C4-2B (cell line): Measurements from ENCODE around the gene MX2.
"Not testable (repeated sequence)": the region's sequence is repeated elsewhere in the genome, so short reads cannot be mapped to it uniquely, and the experiment has no call there.

Source experiments
- H3K27ac ChIP-seq: fragments of 450-650 bp; 2 replicates; pipeline ENCODE4 v1.5.1; 2017
- ZFX ChIP-seq: fragments of 450-650 bp; IDR thresholded peaks from 2 replicates; pipeline ENCODE4 v1.6.1; 2017
- TF ChIP-seq, protein P1 (sequence below): fragments of 450-650 bp; conservative IDR thresholded peaks from 2 replicates; pipeline ENCODE4 v1.5.1; 2017; ENCODE audit warnings: mild to moderate bottlenecking

Gene MX2

DNA sequence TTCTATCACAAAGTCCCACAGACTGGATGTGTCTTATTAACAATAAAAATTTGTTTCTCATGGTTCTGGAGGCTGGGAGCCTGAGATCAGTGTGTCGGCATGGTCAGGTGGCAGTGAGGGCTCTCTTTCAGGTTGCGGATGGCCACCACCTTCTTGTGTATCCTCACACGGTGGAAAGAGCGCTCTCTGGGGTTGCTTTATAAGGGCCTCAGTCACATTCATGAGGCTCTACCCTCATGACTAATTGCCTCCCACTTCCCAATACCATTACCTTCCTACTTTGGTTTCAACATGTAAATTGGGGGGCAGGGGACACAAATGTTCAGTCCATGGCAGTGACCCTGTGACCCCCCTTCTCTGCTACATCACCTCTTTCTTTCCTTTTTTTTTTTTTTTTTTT is 43.5 kb downstream of the MX2 start:
- H3K27ac ChIP-seq: no peak overlapping the region
- TF ChIP-seq, protein P1, sequence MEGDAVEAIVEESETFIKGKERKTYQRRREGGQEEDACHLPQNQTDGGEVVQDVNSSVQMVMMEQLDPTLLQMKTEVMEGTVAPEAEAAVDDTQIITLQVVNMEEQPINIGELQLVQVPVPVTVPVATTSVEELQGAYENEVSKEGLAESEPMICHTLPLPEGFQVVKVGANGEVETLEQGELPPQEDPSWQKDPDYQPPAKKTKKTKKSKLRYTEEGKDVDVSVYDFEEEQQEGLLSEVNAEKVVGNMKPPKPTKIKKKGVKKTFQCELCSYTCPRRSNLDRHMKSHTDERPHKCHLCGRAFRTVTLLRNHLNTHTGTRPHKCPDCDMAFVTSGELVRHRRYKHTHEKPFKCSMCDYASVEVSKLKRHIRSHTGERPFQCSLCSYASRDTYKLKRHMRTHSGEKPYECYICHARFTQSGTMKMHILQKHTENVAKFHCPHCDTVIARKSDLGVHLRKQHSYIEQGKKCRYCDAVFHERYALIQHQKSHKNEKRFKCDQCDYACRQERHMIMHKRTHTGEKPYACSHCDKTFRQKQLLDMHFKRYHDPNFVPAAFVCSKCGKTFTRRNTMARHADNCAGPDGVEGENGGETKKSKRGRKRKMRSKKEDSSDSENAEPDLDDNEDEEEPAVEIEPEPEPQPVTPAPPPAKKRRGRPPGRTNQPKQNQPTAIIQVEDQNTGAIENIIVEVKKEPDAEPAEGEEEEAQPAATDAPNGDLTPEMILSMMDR: no peak
- no peak for TF ChIP-seq ZFX

DNA sequence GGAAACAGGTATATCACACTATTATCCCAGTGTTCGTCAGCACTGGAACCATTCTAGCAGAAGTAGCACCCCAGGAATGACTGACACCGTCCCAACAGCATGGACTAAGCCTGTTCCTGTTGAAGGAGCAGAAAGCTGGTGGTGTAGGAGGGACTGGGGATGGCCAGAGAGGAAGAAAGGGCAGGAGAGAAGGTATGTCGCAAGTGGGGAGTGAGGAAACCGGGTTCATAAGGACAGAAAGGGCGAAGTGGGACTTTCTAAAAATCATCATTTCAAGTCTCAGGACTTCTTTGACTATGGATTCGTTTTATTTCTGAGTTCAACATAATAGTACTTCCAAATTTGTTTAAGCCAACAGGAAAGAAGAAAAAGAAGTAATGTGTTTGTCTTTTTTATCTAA is 44.5 kb downstream of the MX2 start:
- TF ChIP-seq, protein P1: no peak
- no peak for TF ChIP-seq ZFX
- no peak overlapping the region for H3K27ac ChIP-seq

DNA sequence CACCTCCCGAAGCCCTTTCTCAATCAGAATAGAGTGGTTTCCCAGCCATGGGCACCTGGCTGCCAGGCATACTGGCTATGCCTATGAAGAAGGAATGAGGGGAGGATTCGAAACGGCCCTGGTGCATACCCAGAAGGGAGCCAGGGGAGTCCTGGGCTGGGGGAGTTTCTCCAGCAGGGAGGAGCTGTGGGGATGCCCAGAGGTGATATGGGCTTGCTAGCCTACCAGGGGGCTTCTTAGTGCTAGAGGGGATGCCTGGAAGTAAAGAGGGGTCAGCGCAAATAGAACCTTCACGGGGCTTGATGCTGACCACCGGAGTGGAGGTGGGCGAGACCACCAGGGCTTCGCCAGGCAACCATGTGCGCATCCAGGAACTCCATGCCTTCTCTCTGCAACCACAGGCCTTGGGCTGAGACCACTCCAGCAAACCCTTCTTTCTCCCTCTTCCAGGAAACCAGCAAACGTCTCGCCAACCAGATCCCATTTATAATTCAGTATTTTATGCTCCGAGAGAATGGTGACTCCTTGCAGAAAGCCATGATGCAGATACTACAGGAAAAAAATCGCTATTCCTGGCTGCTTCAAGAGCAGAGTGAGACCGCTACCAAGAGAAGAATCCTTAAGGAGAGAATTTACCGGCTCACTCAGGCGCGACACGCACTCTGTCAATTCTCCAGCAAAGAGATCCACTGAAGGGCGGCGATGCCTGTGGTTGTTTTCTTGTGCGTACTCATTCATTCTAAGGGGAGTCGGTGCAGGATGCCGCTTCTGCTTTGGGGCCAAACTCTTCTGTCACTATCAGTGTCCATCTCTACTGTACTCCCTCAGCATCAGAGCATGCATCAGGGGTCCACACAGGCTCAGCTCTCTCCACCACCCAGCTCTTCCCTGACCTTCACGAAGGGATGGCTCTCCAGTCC is 46.0 kb downstream of the MX2 start:
- TF ChIP-seq, protein P1: no peak
- TF ChIP-seq ZFX: no peak
- no peak overlapping the region for H3K27ac ChIP-seq

DNA sequence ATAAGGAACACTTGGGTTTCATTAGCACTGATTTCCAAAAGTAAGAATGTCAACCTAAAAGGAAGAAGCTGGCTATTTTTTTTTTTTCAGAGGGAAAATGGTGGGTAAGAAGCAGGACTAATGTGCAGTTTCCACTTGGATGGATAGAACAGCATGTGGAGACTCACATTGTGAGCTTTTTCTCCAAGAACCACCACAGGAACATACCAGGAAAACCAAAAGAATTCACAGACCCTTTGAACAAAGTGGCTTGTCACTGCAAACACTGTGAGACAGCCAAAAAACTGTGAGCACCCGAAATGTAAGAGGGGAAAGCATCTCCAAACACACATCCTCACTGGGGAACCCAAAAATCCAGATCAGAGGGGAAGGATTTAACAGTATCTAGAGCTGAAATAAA is 48.5 kb downstream of the MX2 start:
- no peak overlapping the region for H3K27ac ChIP-seq
- TF ChIP-seq, protein P1: no peak
- TF ChIP-seq ZFX: no peak

DNA sequence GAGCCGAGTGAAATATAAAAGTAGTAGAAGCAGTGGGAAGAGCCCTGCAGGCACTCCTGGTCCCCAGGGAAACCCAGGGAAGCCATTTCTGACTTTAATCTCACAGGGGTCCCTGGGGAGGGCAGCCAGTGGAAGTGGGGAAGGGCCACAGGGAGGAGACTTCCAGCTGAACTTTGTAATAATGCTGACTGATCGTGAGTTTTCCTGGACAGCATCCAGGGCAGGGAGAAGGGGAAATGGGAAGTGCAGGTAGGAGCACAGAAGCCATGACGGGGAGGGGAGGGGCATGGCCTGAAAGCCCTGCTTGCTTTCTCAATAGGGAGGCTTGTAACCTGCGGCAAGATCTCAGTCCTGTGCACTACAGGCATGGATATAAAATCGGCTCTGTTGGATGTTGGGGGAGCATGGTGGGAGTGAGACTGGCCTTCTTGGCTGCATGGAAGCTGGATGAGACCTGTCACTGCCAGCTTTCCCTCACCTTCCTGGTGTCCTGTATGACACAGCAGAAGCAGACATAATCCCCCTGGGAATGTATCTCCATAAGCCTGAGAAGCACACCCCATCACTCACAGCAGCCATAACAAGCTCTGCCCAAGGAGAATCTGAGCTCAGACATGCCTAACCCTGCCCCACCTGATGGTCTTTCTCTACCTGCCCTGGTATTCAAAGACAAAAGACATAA is 49.1 kb downstream of the MX2 start:
- TF ChIP-seq ZFX: no peak
- TF ChIP-seq, protein P1: no peak
- no peak overlapping the region for H3K27ac ChIP-seq

DNA sequence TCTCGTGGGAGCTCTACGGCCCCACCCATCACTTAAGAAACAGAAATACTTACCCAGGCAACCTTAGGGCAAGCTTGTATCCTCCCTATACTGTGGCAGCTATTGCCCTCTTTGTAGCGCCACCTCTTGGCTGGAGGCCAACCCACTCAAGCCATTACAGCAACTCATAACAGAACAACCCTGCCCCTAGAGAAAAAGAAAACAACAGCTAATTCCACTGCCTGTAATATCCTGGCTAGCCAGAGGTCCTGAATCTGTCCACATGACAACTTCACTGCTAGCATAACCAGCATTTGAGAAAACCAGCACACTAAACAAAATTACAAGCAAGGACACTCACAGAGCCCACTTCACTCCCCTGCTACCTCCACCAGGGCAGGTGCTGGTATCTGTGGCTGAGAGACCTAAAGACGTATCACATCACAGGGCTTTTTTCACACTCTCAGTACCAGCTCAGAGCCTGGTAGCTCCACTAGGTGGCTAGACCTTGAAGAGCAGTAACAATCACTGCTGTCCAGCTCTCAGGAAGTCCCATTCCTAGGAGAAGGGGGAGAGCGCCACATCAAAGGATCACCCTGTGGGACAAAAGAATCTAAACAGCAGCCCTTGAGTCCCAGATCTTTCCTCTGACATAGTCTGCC is 49.7 kb downstream of the MX2 start:
- H3K27ac ChIP-seq: no peak overlapping the region
- TF ChIP-seq, protein P1: no peak; the same call in 1 of the 2 replicates
- no peak for TF ChIP-seq ZFX

DNA sequence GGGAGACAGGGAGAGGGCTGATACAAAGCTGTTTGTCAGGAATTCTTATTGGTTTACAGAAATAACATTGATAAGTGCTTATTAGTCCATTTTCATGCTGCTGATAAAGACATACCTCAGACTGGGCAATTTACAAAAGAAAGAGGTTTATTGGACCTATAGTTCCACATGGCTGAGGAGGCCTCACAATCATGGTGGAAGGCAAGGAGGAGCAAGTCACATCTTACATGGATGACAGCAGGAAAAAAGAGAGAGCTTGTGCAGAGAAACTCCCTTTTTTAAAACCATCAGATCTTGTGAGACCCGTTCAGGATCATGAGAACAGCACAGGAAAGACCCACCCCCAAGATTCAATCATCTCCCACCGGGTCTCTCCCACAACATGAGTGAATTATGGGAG is 55.7 kb downstream of the MX2 start:
- not testable (repeated sequence) for H3K27ac ChIP-seq
